ENCODE results near the gene HCAR2.
"Not testable (repeated sequence)": the region's sequence is repeated elsewhere in the genome, so short reads cannot be mapped to it uniquely, and the experiment has no call there.

DNA sequence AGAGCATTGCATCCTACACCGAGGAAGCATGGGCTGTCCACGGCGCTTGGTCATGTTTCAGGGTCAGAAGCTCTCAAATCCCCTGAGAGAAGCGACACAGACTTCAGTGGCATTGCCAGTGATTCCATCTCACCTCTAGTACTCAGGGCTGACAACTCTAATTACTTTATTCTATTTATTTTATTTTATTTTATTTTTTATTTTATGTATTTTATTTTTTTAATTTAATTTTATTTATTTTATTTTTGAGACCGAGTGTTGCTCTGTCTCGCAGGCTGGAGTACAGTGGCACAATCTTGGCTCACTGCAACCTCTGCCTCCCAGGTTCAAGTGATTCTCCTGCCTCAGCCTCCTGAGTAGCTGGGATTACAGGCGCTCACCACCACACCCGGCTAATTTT, 49.9 kb downstream of the HCAR2 start:
- TF ChIP-seq POLR2A, EP300 (IDR thresholded peaks at IDR 0.05): not testable (repeated sequence)
- TF ChIP-seq, protein P1, sequence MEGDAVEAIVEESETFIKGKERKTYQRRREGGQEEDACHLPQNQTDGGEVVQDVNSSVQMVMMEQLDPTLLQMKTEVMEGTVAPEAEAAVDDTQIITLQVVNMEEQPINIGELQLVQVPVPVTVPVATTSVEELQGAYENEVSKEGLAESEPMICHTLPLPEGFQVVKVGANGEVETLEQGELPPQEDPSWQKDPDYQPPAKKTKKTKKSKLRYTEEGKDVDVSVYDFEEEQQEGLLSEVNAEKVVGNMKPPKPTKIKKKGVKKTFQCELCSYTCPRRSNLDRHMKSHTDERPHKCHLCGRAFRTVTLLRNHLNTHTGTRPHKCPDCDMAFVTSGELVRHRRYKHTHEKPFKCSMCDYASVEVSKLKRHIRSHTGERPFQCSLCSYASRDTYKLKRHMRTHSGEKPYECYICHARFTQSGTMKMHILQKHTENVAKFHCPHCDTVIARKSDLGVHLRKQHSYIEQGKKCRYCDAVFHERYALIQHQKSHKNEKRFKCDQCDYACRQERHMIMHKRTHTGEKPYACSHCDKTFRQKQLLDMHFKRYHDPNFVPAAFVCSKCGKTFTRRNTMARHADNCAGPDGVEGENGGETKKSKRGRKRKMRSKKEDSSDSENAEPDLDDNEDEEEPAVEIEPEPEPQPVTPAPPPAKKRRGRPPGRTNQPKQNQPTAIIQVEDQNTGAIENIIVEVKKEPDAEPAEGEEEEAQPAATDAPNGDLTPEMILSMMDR (IDR thresholded peaks at IDR 0.05): not testable (repeated sequence)
